HepG2 (cell line): ENCODE results near the gene LTA. TPM values are rescaled to one million over a fixed set of nuclear protein-coding genes. Genes with fewer than 3 reads are reported as not detected.
A peak's percentile ranks its signal among the peaks of the same experiment; 100 is the strongest.

Experiments used
- ATF7 ChIP-seq, 2 experiments: fragments of 450-650 bp in 1 of 2; sonication (generic) in 1 of 2; formaldehyde crosslinking in 1 of 2; IDR thresholded peaks; 2 replicates each; pipeline versions ENCODE4 v1.4.0 to v1.6.1; 2016 to 2020; ENCODE audit warnings: antibody characterized with exemption in 1 of 2, mild to moderate bottlenecking in 1 of 2, missing genetic modification reagents in 1 of 2
- CBX5 ChIP-seq: sonication (generic); formaldehyde crosslinking; IDR thresholded peaks from 2 replicates; pipeline ENCODE4 v1.4.0; 2020; ENCODE audit warnings: missing genetic modification reagents, borderline replicate concordance
- CSRNP1 ChIP-seq: sonication (generic); formaldehyde crosslinking; IDR thresholded peaks from 2 replicates; pipeline ENCODE4 v1.8.1; 2023; ENCODE audit warnings: mild to moderate bottlenecking, missing genetic modification reagents
- EEA1 ChIP-seq: sonication (generic); formaldehyde crosslinking; IDR thresholded peaks from 2 replicates; pipeline ENCODE4 v1.5.1; 2020; ENCODE audit warnings: mild to moderate bottlenecking, missing genetic modification reagents, borderline replicate concordance
- FOXA1 ChIP-seq, 2 experiments: fragments of 450-650 bp in 1 of 2; sonication (generic) in 1 of 2; formaldehyde crosslinking in 1 of 2; IDR thresholded peaks; 2 replicates each; pipeline versions ENCODE4 v1.4.0 to v1.6.1; 2016 to 2020; ENCODE audit warnings: missing genetic modification reagents in 1 of 2
- GATAD2A ChIP-seq: IDR thresholded peaks from 2 replicates; pipeline ENCODE4 v1.6.1; 2016
- JARID2 ChIP-seq: sonication (generic); formaldehyde crosslinking; IDR thresholded peaks from 2 replicates; pipeline ENCODE4 v1.8.1; 2023; ENCODE audit warnings: missing genetic modification reagents, inconsistent platforms; ENCODE audit not compliant: insufficient replicate concordance
- SMAD3 ChIP-seq: sonication (generic); formaldehyde crosslinking; IDR thresholded peaks from 2 replicates; pipeline ENCODE4 v1.4.0; 2020; ENCODE audit warnings: missing genetic modification reagents
- SMYD3 ChIP-seq: sonication (generic); formaldehyde crosslinking; IDR thresholded peaks from 2 replicates; pipeline ENCODE4 v1.8.1; 2023; ENCODE audit warnings: mild to moderate bottlenecking, missing genetic modification reagents
- SNAPC4 ChIP-seq: sonication (generic); formaldehyde crosslinking; IDR thresholded peaks from 2 replicates; pipeline ENCODE4 v1.4.0; 2020; ENCODE audit warnings: mild to moderate bottlenecking, missing genetic modification reagents
- TCF7L2 ChIP-seq: IDR thresholded peaks from 2 replicates; pipeline ENCODE4 v1.6.1; 2011; ENCODE audit warnings: mild to moderate bottlenecking, low read depth, low read length, moderate library complexity
- U2AF2 ChIP-seq: fragments of 200-400 bp; formaldehyde crosslinking; IDR thresholded peaks from 2 replicates; pipeline ENCODE4 v1.6.1; 2017; ENCODE audit warnings: low read depth, mild to moderate bottlenecking, low read length
- ZBTB34 ChIP-seq: sonication (generic); formaldehyde crosslinking; IDR thresholded peaks from 2 replicates; pipeline ENCODE4 v1.8.0; 2022; ENCODE audit warnings: mild to moderate bottlenecking, missing genetic modification reagents
- ZNF205 ChIP-seq: IDR thresholded peaks from 2 replicates; pipeline ENCODE4 v1.6.1; 2018; ENCODE audit warnings: missing biosample characterization, missing genetic modification reagents
- ZNF280D ChIP-seq: sonication (generic); formaldehyde crosslinking; IDR thresholded peaks from 2 replicates; pipeline ENCODE4 v1.5.1; 2020; ENCODE audit warnings: mild to moderate bottlenecking, missing genetic modification reagents
- ZNF329 ChIP-seq: sonication (generic); formaldehyde crosslinking; IDR thresholded peaks from 2 replicates; pipeline ENCODE4 v1.9.0; 2021; ENCODE audit warnings: low read depth, mild to moderate bottlenecking, missing genetic modification reagents
- polyA plus RNA-seq, 8 experiments: library from polyadenylated mRNA; depleted of rRNA in 3 of 8; stranded (reverse) in 7 of 8; unstranded in 1 of 8; fragments of >200 nt; fragmentation: Illumina TruSeq in 4 of 8; extraction: Trizol in 4 of 8; gene quantifications; 2 replicates each; pipeline versions ENCODE4 v1.2.1 to v1.2.3, GENCODE V29; 2011 to 2016; ENCODE audit warnings: low read depth in 4 of 8, missing spikeins in 1 of 8, mixed read lengths in 1 of 8; ENCODE audit not compliant: insufficient read depth in 1 of 8
- total RNA-seq, 5 experiments: library from RNA; depleted of rRNA; stranded (reverse); fragments of >200 nt; fragmentation: Illumina TruSeq; extraction: Trizol; gene quantifications; 2 replicates each; pipeline ENCODE4 v1.2.3, GENCODE V29; 2016; ENCODE audit warnings: low read depth in 1 of 5

Gene LTA
- total and polyA plus RNA-seq, 2 of the 13 experiments (the other 11 are each of a cell fraction or from before 2014, with no cell fraction given): 0.09 TPM; not detected in 1

- 0 out of 2 replicates have a peak, but pooled peaks have one; percentile 6 for TF ChIP-seq CSRNP1 (CRISPR knock-in tag)
- no peak; the same call in 1 of the 2 replicates for TF ChIP-seq SMAD3 (CRISPR knock-in tag)
- TF ChIP-seq U2AF2: no peak
- TF ChIP-seq ZNF280D (CRISPR knock-in tag): peak; percentile 97
- no peak for TF ChIP-seq ATF7 (IDR thresholded peaks at IDR 0.05)
- TF ChIP-seq ATF7 (CRISPR knock-in tag; IDR thresholded peaks at IDR 0.05): no peak
- peak; percentile 62; the same call in 1 of the 2 replicates for TF ChIP-seq ZNF205 (CRISPR knock-in tag)
- peak; percentile 86; the same call in 1 of the 2 replicates for TF ChIP-seq SMYD3
- peak; percentile 61; the same call in 1 of the 2 replicates for TF ChIP-seq ZBTB34 (CRISPR knock-in tag)
- no peak; the same call in 1 of the 2 replicates for TF ChIP-seq ZNF329 (CRISPR knock-in tag)
- peak; percentile 9 for TF ChIP-seq GATAD2A (CRISPR knock-in tag)
- TF ChIP-seq SNAPC4 (CRISPR knock-in tag): peak; percentile 74
- TF ChIP-seq CBX5 (CRISPR knock-in tag): peak; percentile 91
- TF ChIP-seq JARID2 (CRISPR knock-in tag): no peak
- no peak for TF ChIP-seq FOXA1 (IDR thresholded peaks at IDR 0.05)
- TF ChIP-seq FOXA1 (CRISPR knock-in tag; IDR thresholded peaks at IDR 0.05): no peak
- TF ChIP-seq EEA1 (CRISPR knock-in tag): no peak; the same call in none of the 2 replicates
- TF ChIP-seq TCF7L2: no peak
These were observed 30.2 kb upstream of the LTA start, which contains the start of gene DDX39B (continued) for GRCh38 chr6:31541658-31542521.
